Retinal pigment epithelial cell (primary cell): ENCODE data around the gene NCOR1.
"Not testable (repeated sequence)": the region's sequence is repeated elsewhere in the genome, so short reads cannot be mapped to it uniquely, and the experiment has no call there.

Experiments used
- DNase-seq: peaks from one replicate; pipeline ENCODE4 v3.0.0-alpha.2; 2010; ENCODE audit warnings: low read depth
- H3K4me3 ChIP-seq: 2 replicates; pipeline ENCODE4 v1.5.1; 2011; ENCODE audit warnings: mild to moderate bottlenecking, low read length, control low read depth, moderate library complexity
- CTCF ChIP-seq: conservative IDR thresholded peaks from 2 replicates; pipeline ENCODE4 v1.5.1; 2011; ENCODE audit warnings: low read depth, low read length, control low read depth, inconsistent platforms

NCOR1 gene

DNA sequence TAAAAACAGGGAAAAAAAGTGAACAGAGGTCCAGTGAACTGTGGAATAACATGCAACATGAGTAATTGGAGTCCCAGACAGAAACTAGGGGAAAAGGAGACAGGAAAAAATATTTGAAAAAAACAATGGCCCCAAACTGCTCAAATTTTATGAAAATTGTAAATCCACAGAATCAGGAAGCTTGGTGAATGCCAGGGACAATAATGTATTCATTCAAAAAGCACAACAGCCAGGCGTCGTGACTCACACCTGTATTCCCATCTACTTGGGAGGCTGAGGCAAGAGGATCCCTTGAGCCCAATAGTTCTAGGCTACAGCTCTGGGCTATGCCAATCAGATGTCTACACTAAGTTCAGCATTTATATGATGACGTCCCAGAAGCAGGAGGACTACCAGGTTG lies 23.7 kb downstream of the NCOR1 start:
- TF ChIP-seq CTCF, result no peak
- H3K4me3 ChIP-seq, result no peak overlapping the region
- DNase-seq, result no peak

GRCh38 chr17:16190703-16191360 lies 24.5 kb downstream of the NCOR1 start:
- no peak for DNase-seq
- no peak for TF ChIP-seq CTCF
- no peak overlapping the region for H3K4me3 ChIP-seq

- no peak for DNase-seq
- no peak for TF ChIP-seq CTCF
- no peak overlapping the region for H3K4me3 ChIP-seq
Observed at GRCh38 chr17:16189791-16190348, 25.5 kb downstream of the NCOR1 start.

DNA sequence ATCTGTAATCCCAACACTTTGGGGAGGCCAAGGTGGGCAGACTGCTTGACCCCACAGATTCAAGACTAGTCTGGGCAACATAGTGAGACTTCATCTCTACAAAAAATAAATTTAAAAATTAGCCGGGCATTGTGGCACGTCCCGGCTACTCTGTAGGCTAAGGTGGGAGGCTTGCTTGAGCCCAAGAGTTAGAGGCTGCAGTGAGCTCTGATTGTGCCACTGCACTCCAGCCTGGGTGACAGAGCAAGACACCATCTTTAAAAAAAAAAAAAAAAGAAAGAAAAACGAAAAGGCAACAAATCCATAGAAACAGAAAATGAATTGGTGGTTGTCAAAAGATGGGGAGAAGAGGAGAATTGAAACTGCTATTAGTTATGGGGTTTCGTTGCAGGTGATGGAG lies 27.7 kb downstream of the NCOR1 start:
- no peak for DNase-seq
- no peak for TF ChIP-seq CTCF
- H3K4me3 ChIP-seq, result no peak overlapping the region

- no peak overlapping the region for H3K4me3 ChIP-seq
- TF ChIP-seq CTCF, result no peak
- DNase-seq, result no peak
Observed at GRCh38 chr17:16181581-16181980, 33.8 kb downstream of the NCOR1 start.

GRCh38 chr17:16178836-16179235 lies 36.5 kb downstream of the NCOR1 start:
- no peak for TF ChIP-seq CTCF
- no peak for DNase-seq
- no peak overlapping the region for H3K4me3 ChIP-seq

- DNase-seq, result no peak
- no peak for TF ChIP-seq CTCF
Observed at GRCh38 chr17:16171613-16172012, 43.7 kb downstream of the NCOR1 start.

GRCh38 chr17:16166766-16167165 lies 48.6 kb downstream of the NCOR1 start:
- not testable (repeated sequence) for DNase-seq

More at GRCh38 chr17:16171613-16172012, 43.7 kb downstream of the NCOR1 start:
- H3K4me3 ChIP-seq, result no peak overlapping the region

More at GRCh38 chr17:16166766-16167165, 48.6 kb downstream of the NCOR1 start:
- not testable (repeated sequence) for H3K4me3 ChIP-seq
